Measurements from ENCODE around the gene SLC17A7.

Gene SLC17A7

GRCh38 chr19:49443366-49444099 lies 2.2 kb upstream of the SLC17A7 start:
- H3K4me3 ChIP-seq (ENCODE audit: low read depth, low read length) = peak overlapping the region; percentile 62
- TF ChIP-seq, protein P1, sequence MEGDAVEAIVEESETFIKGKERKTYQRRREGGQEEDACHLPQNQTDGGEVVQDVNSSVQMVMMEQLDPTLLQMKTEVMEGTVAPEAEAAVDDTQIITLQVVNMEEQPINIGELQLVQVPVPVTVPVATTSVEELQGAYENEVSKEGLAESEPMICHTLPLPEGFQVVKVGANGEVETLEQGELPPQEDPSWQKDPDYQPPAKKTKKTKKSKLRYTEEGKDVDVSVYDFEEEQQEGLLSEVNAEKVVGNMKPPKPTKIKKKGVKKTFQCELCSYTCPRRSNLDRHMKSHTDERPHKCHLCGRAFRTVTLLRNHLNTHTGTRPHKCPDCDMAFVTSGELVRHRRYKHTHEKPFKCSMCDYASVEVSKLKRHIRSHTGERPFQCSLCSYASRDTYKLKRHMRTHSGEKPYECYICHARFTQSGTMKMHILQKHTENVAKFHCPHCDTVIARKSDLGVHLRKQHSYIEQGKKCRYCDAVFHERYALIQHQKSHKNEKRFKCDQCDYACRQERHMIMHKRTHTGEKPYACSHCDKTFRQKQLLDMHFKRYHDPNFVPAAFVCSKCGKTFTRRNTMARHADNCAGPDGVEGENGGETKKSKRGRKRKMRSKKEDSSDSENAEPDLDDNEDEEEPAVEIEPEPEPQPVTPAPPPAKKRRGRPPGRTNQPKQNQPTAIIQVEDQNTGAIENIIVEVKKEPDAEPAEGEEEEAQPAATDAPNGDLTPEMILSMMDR (IDR thresholded peaks at IDR 0.05; ENCODE audit: low read depth, low read length, missing control alignments) = peak; percentile 87
- DNase-seq (ENCODE audit: low read depth) = peak; percentile 84

GRCh38 chr19:49442771-49443365 lies 1.5 kb upstream of the SLC17A7 start:
- TF ChIP-seq, protein P1 (IDR thresholded peaks at IDR 0.05; ENCODE audit: low read depth, low read length, missing control alignments) = no peak
- H3K4me3 ChIP-seq (ENCODE audit: low read depth, low read length) = peak overlapping the region; percentile 62
- DNase-seq (ENCODE audit: low read depth) = no peak

GRCh38 chr19:49442354-49442753 lies 1.0 kb upstream of the SLC17A7 start:
- DNase-seq (ENCODE audit: low read depth) = no peak
- TF ChIP-seq, protein P1 (IDR thresholded peaks at IDR 0.05; ENCODE audit: low read depth, low read length, missing control alignments) = no peak
- H3K4me3 ChIP-seq (ENCODE audit: low read depth, low read length) = peak overlapping the region; percentile 4; the same call in 1 of the 2 replicates

DNA sequence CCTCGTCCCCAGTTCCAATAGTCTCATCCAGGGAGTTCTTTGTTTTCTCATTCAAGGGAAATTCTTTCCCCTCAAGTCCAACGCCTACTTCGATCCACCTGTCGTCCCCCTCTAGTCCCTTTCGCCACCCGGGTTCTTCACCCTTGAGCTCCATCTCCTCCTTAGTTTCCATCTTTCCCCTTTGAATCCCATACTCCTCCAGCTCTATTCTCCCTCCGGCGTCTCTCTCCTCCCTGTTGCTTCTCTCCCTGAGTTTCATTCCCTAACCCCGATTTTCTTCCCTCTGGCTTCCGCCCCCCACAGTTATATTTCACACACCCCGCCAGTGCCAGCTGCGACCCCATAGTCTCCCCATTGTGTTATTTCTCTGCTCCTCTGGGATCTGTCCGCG lies 628 bp upstream of the SLC17A7 start:
- no peak overlapping the region for H3K4me3 ChIP-seq (ENCODE audit: low read depth, low read length)
- TF ChIP-seq, protein P1 (IDR thresholded peaks at IDR 0.05; ENCODE audit: low read depth, low read length, missing control alignments) = no peak
- no peak for DNase-seq (ENCODE audit: low read depth)

DNA sequence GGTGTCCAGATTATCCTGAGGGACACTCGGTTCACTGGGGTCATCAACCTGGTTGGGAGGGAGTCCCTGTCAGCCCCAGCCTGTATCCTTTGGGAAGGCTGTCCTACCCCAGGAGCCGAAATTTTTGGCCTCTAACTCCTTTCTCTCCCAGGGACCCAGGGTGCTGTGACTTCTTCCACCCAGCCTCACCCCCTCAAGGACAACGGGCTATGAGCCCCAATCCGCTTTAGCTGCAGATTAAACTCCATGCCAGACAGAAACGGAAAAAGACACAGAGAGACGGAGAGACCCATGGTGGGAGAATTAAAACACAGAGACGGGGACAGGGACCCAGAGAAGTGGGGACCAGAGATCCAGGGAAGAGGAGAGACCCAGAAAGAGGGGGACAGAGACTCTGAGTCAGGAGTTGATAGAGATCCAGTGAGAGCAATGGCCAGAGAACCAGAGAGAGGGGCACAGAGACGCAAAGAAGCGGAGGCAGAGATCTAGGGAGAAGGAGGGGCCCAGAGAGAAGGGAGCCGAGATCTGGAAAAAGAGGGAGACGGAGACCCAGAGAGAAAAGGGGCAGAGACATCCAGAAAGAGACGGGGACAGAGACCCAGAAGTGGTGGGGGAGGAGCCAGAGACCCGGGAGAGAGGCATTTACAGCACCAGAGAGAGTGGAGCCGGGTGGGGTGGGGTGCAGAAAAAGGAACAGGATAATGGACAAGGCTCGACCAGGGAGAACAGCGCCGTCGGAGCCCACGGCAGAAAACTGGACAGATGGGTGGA lies 703 bp downstream of the SLC17A7 start:
- TF ChIP-seq, protein P1 (IDR thresholded peaks at IDR 0.05; ENCODE audit: low read depth, low read length, missing control alignments) = no peak
- H3K4me3 ChIP-seq (ENCODE audit: low read depth, low read length) = no peak overlapping the region
- no peak for DNase-seq (ENCODE audit: low read depth)

DNA sequence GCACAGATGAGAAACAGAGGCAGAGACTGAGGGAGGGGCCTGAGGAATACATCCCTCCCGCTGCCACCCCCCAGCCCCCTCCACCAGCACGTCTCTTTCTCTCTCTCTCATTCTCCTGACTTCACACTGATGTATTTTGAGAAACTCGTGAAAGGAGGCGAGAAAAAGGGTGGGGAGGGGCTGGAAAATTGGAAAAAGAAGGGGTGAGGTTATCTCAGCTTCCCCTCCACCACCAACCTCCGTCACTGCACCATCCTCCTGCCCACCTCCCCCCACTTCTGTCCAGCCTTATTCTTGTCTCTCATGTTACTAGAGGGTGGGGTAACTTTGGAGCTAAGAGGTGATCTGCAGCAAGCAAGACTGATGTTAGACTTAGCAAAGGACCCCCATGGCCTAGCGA lies 1.5 kb downstream of the SLC17A7 start:
- no peak for DNase-seq (ENCODE audit: low read depth)
- no peak overlapping the region for H3K4me3 ChIP-seq (ENCODE audit: low read depth, low read length)
- TF ChIP-seq, protein P1 (IDR thresholded peaks at IDR 0.05; ENCODE audit: low read depth, low read length, missing control alignments) = no peak

All from GM12864 (cell line).